AG08395 (cell line): ENCODE data around the gene PRKG1.

Experiments
- DNase-seq: peaks from one replicate; pipeline ENCODE4 v3.0.0; 2012; ENCODE audit warnings: mixed read lengths, low spot score

PRKG1 gene

DNA sequence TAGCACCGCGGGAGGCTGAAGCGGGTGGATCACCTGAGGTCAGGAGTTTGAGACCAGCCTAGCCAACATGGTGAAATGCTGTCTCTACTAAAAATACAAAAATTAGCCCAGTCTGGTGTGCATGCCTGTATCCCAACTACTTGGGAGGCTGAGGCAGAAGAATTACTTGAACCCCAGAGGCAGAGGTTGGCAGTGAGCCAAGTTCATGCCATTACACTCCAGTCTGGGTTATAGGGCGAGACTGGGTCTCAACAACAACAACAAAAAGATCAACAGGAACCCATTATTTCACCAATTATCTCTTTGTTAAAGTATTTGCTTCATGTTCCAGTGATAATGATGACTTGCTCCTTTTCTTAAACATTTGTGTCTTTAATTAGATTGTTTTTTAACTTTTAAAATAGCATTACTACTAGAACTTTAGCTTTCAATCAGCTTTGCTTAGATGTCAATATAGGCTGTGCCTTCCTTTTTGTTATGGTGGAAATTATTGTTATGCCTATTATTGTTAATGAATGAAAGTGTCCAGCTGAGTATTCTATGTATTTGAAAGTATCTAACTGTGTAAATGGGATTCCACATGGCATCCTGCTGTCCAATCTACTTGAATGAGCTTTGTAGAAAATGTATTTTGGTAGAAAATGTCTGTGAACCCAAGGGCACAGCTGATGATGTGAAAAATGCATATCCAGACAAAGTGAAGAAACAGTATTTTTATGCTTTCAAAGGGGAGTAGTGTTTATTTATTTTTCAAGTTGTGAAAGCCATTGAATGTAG, 686.8 kb downstream of the PRKG1 start:
- no peak for DNase-seq

DNA sequence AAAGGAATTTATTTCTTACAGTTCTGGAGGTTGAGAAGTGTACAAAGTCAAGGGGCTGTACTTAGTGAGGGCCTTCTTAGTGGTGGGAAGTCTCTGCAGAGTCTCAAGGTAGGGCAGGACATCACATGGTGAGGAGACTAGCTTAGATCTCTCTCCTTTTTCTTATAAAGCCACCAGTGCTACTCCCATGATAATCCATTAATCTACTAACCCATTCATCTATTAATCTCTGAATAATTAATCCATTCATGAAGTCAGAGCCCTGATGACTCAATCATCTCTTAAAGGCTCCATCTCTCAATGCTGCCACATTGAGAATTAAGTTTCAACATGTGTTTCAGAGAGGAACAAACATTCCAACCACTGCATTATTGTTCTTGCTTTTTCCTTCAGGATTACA, 689.5 kb downstream of the PRKG1 start:
- DNase-seq: no peak

- DNase-seq: no peak
These were observed 691.1 kb downstream of the PRKG1 start for GRCh38 chr10:51765284-51765971.

- no peak for DNase-seq
These were observed 692.3 kb downstream of the PRKG1 start for GRCh38 chr10:51766423-51767102.

- no peak for DNase-seq
These were observed 692.9 kb downstream of the PRKG1 start for GRCh38 chr10:51767103-51767763.

DNA sequence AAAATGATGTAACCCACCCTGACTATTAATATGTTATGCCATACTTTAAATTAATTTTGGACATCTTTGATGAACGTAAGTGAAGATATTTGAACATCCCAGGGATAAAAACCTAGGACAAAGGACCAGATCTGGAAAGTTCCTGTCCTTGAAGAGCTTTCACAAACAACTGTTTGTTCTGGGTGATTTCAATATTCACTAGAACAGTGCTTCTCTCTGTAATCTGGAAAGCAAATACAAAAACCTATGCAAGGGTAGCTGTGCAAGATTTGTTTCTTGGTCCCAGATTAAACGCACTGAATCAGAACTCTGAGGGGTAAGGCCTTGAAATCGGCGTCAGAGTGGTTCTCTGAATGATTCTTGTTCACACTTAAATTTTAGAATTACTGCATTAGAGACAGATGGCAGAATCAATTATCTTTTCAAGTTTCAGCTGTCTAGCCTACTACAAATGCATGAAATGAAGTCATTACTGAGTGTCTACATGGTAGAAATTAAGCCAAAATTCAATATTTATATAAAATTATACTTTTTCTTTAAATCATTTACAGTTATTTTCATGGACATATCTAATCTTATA, 694.7 kb downstream of the PRKG1 start:
- DNase-seq: no peak

- no peak for DNase-seq
These were observed 696.4 kb downstream of the PRKG1 start for GRCh38 chr10:51770709-51771108.

GRCh38 chr10:51772387-51772786, 698.1 kb downstream of the PRKG1 start:
- no peak for DNase-seq

GRCh38 chr10:51773681-51774080, 699.4 kb downstream of the PRKG1 start:
- no peak for DNase-seq

GRCh38 chr10:51783941-51784340, 709.7 kb downstream of the PRKG1 start:
- no peak for DNase-seq

DNA sequence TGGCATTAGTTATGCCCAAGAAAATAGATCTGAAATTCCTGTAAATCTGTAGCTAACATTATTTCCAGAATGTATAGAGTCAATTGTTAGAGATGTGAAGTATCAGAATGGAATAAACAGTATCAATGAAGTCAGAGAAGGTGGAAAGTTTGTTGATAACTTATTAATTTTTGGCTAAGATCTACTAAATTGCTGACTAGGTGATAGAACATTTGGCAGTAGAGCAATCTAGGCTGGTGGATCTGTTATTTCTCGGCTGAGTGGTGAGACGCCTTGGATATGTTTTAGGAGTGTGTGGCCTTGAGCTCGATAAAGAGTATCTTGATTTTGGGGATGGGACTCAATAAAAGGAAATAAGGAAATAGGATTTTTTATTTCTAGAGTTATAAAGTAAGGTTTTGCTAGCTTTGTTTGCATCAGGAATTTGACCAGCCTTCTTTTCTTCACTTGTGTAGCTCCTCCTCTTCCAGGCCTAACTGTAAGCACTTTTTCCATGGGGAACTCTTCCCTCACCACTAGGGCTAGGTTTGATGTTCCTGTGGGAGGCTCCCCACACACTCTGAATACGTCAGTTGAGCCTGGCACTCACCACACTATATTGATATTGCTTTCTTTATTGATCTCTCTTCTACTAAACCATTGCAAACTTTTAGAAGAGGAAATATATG, 711.9 kb downstream of the PRKG1 start:
- DNase-seq: peak; percentile 3

DNA sequence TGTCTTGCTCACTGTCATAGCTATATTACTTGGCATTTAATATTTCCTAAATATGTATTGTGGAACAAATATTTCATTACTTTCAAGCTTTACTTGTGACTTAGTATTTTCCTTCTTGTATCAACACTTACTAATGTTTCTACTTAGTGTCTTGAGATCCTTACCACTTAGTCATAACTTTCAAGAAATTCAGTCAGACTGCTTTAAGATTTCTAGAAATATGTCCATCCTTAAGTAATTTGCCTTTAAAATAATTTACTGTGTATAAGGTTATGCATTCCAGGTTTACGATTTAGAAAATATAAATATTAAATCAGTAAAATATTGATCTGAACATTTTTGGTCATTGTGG, 712.4 kb downstream of the PRKG1 start:
- DNase-seq: peak; percentile 4

- DNase-seq: no peak
These were observed 714.0 kb downstream of the PRKG1 start for GRCh38 chr10:51788273-51788672.

GRCh38 chr10:51789118-51789517, 714.8 kb downstream of the PRKG1 start:
- no peak for DNase-seq

DNA sequence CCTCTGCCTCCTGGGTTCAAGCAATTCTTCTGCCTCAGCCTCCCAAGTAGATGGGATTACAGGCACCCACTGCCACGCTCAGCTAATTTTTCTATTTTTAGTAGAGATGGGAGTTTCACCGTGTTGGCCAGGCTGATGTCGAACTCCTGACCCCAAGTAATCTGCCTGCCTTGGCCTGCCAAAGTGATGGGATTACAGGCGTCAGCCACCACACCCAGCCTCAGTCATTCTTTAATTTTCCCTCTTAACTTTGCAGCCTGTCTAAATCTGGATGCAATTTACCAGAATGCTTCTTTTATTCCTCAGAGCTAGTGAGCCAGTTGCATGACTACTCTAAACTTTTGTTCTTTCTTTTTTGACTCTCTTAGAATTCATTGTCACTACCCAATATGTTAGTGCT, 715.6 kb downstream of the PRKG1 start:
- peak; percentile 11 for DNase-seq

DNA sequence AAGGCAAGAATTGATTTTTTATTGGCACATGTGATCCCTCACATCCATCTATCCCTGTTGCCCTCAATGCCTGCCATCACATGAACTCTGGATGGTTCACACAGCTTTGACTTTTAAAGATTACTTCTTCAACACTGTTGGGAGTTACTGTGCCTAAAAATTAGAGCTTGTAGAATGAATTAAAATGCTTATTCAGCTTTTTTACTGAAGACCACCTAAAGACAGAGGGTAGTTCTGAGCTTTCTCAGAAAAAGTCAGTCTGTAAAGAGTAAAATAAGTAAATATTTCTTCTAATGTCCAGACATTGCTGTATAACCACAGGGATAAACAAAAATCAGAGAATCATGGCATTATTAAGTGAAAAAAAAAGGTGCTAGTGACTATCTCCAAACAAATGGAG, 718.4 kb downstream of the PRKG1 start:
- DNase-seq: no peak

DNA sequence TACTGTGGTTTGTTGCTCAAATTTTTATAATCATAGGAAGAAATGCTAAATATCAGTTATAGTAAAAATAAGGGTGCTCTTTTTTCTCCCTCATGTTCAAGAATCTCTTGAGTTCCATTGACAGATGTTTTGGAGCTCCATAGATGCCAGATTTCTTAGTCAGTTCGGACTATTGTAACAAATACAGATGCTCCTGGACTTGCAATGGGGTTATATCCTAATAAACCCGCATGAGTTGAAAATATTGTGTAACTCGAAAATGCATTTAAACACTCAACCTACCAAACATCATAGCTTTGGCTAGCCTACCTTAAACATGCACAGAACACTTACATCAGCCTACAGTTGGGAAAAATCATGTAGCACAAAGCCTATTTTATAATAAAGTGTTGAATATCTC, 725.8 kb downstream of the PRKG1 start:
- no peak for DNase-seq

- no peak for DNase-seq
These were observed 726.6 kb downstream of the PRKG1 start for GRCh38 chr10:51800725-51801424.

DNA sequence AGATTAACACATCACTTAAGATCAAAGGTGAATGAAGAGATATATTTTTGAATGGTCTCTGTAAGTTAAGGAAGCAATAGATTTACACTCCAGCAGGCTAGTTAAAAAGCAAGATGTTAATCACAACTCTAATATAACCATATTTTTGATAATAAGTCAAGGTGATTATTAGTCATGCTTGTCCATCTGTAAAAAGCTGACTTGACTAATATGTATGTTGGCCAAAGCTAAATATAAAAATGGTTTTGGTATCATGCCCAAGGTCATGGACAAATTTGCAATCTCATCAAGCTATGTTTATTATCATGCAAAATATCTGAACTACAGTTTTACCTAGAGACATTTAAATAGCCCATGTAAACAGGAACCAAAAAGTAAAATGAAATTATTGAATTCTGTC, 727.7 kb downstream of the PRKG1 start:
- DNase-seq: no peak

- DNase-seq: peak; percentile 40
These were observed 730.6 kb downstream of the PRKG1 start for GRCh38 chr10:51804866-51805265.
